HEK293 (cell line): ENCODE measurements around the gene AMZ1.

Experiments used
- CTCF ChIA-PET: fragments of 350-600 bp; formaldehyde crosslinking; extraction: SDS; loops from one replicate; lab custom pipeline; 2021; ENCODE audit warnings: antibody characterized with exemption; lab: Yijun Ruan, JAX
- POLR2A ChIA-PET: fragments of 300-600 bp; formaldehyde crosslinking; extraction: SDS; loops from one replicate; lab custom pipeline; 2020; ENCODE audit warnings: antibody characterized with exemption, inconsistent platforms; lab: Yijun Ruan, JAX
- H3K27ac ChIP-seq: fragments of 200-500 bp; sonication (Bioruptor generic); 2 replicates; pipeline ENCODE4 v1.5.1; 2014; ENCODE audit warnings: low read depth, low read length, control low read depth, inconsistent platforms; ENCODE audit errors: extremely low read depth
- H3K36me3 ChIP-seq, 2 experiments: fragments of 200-500 bp in 1 of 2; sonication (Bioruptor generic) in 1 of 2; 1 replicate in 1 of 2; 2 replicates in 1 of 2; pipeline ENCODE4 v1.5.1; 2014 to 2017; ENCODE audit warnings: inconsistent platforms in 2 of 2, low read length in 2 of 2; ENCODE audit not compliant: control insufficient read depth in 2 of 2, insufficient read depth in 1 of 2
- H3K4me1 ChIP-seq: fragments of 200-500 bp; sonication (Bioruptor generic); 2 replicates; pipeline ENCODE4 v1.5.1; 2014; ENCODE audit warnings: mild to moderate bottlenecking, low read length, inconsistent platforms; ENCODE audit not compliant: control insufficient read depth, insufficient read depth
- H3K4me3 ChIP-seq: 2 replicates; pipeline ENCODE4 v1.5.1; 2011; ENCODE audit warnings: low read depth, mild to moderate bottlenecking, control low read depth, low read length, moderate library complexity
- H3K9me3 ChIP-seq: fragments of 200-500 bp; sonication (Bioruptor generic); 2 replicates; pipeline ENCODE4 v1.5.1; 2014; ENCODE audit warnings: low read depth, low read length, inconsistent platforms; ENCODE audit not compliant: control insufficient read depth, insufficient read depth
- AEBP2 ChIP-seq: fragments of 450-650 bp; formaldehyde crosslinking; IDR thresholded peaks from 2 replicates; pipeline ENCODE4 v1.5.1; 2016; ENCODE audit warnings: missing biosample characterization, missing genetic modification characterization, borderline replicate concordance
- BCL11B ChIP-seq: fragments of 450-650 bp; formaldehyde crosslinking; IDR thresholded peaks from 2 replicates; pipeline ENCODE4 v1.5.1; 2016; ENCODE audit warnings: low read depth, missing biosample characterization, missing genetic modification characterization
- CTCF ChIP-seq: fragments of 450-650 bp; formaldehyde crosslinking; IDR thresholded peaks from 2 replicates; pipeline ENCODE4 v1.5.1; 2016; ENCODE audit warnings: missing biosample characterization, missing genetic modification characterization
- KLF1 ChIP-seq: fragments of 450-650 bp; formaldehyde crosslinking; IDR thresholded peaks from 2 replicates; pipeline ENCODE4 v1.5.1; 2016; ENCODE audit warnings: missing biosample characterization, missing genetic modification characterization
- REPIN1 ChIP-seq: fragments of 450-650 bp; formaldehyde crosslinking; IDR thresholded peaks from 2 replicates; pipeline ENCODE4 v1.5.1; 2017; ENCODE audit warnings: missing biosample characterization, missing genetic modification characterization, low read depth
- SCRT2 ChIP-seq: fragments of 450-650 bp; formaldehyde crosslinking; IDR thresholded peaks from 2 replicates; pipeline ENCODE4 v1.5.1; 2016; ENCODE audit warnings: missing biosample characterization, missing genetic modification characterization
- ZBTB11 ChIP-seq: fragments of 450-650 bp; formaldehyde crosslinking; conservative IDR thresholded peaks from 2 replicates; pipeline ENCODE4 v1.5.1; 2016; ENCODE audit warnings: low read depth, missing biosample characterization, missing genetic modification characterization
- ZNF175 ChIP-seq: fragments of 450-650 bp; formaldehyde crosslinking; IDR thresholded peaks from 2 replicates; pipeline ENCODE4 v1.5.1; 2016; ENCODE audit warnings: missing biosample characterization, missing genetic modification characterization
- ZNF223 ChIP-seq: fragments of 450-650 bp; formaldehyde crosslinking; IDR thresholded peaks from 2 replicates; pipeline ENCODE4 v1.5.1; 2016; ENCODE audit warnings: missing biosample characterization, missing genetic modification characterization
- ZNF239 ChIP-seq: fragments of 450-650 bp; formaldehyde crosslinking; IDR thresholded peaks from 2 replicates; pipeline ENCODE4 v1.5.1; 2016; ENCODE audit warnings: missing biosample characterization, missing genetic modification characterization
- ZNF248 ChIP-seq: fragments of 450-650 bp; formaldehyde crosslinking; IDR thresholded peaks from 2 replicates; pipeline ENCODE4 v1.5.1; 2017; ENCODE audit warnings: missing biosample characterization, missing genetic modification characterization
- ZNF324 ChIP-seq: fragments of 450-650 bp; formaldehyde crosslinking; IDR thresholded peaks from 2 replicates; pipeline ENCODE4 v1.5.1; 2016; ENCODE audit warnings: missing biosample characterization, missing genetic modification characterization
- ZNF362 ChIP-seq: fragments of 450-650 bp; formaldehyde crosslinking; IDR thresholded peaks from 2 replicates; pipeline ENCODE4 v1.5.1; 2016; ENCODE audit warnings: missing biosample characterization, missing genetic modification characterization
- ZNF521 ChIP-seq: fragments of 450-650 bp; formaldehyde crosslinking; IDR thresholded peaks from 2 replicates; pipeline ENCODE4 v1.5.1; 2017; ENCODE audit warnings: missing biosample characterization, mild to moderate bottlenecking, missing genetic modification characterization
- ZNF529 ChIP-seq: fragments of 450-650 bp; formaldehyde crosslinking; IDR thresholded peaks from 2 replicates; pipeline ENCODE4 v1.5.1; 2017; ENCODE audit warnings: missing genetic modification characterization, missing biosample characterization; ENCODE audit not compliant: insufficient replicate concordance
- ZNF555 ChIP-seq: fragments of 450-650 bp; formaldehyde crosslinking; conservative IDR thresholded peaks from 2 replicates; pipeline ENCODE4 v1.5.1; 2017; ENCODE audit warnings: missing biosample characterization, mild to moderate bottlenecking, missing genetic modification characterization, inconsistent platforms
- ZNF560 ChIP-seq: fragments of 450-650 bp; formaldehyde crosslinking; IDR thresholded peaks from 2 replicates; pipeline ENCODE4 v1.5.1; 2017; ENCODE audit warnings: missing biosample characterization, missing genetic modification characterization, borderline replicate concordance
- ZNF580 ChIP-seq: fragments of 450-650 bp; formaldehyde crosslinking; IDR thresholded peaks from 2 replicates; pipeline ENCODE4 v1.5.1; 2016; ENCODE audit warnings: missing biosample characterization, missing genetic modification characterization
- ZNF596 ChIP-seq: fragments of 450-650 bp; IDR thresholded peaks from 2 replicates; pipeline ENCODE4 v1.5.0; 2018; ENCODE audit warnings: missing biosample characterization, mild to moderate bottlenecking, missing genetic modification characterization, moderate library complexity
- ZNF600 ChIP-seq: fragments of 450-650 bp; formaldehyde crosslinking; IDR thresholded peaks from 2 replicates; pipeline ENCODE4 v1.5.1; 2016; ENCODE audit warnings: missing biosample characterization, missing genetic modification characterization
- ZNF645 ChIP-seq: fragments of 450-650 bp; formaldehyde crosslinking; IDR thresholded peaks from 2 replicates; pipeline ENCODE4; 2016; ENCODE audit warnings: missing biosample characterization, missing genetic modification characterization

The AMZ1 gene

GRCh38 chr7:2758673-2759616 is 70.9 kb downstream of the AMZ1 start (continued):
- TF ChIP-seq CTCF (tag by site-specific recombination), result no peak
- no peak for TF ChIP-seq ZNF521
- 0 out of 2 replicates have a peak, but pooled peaks have one; percentile 43 for TF ChIP-seq ZNF223 (tag by site-specific recombination)
- TF ChIP-seq ZNF324 (tag by site-specific recombination), result no peak
- TF ChIP-seq ZNF596, result no peak
- no peak for TF ChIP-seq ZNF248 (tag by site-specific recombination)
- TF ChIP-seq ZNF560 (tag by site-specific recombination), result peak; percentile 86; the same call in 1 of the 2 replicates
- peak; percentile 85 for TF ChIP-seq ZNF555 (tag by site-specific recombination)
- TF ChIP-seq KLF1, result no peak
- no peak for TF ChIP-seq ZNF580 (tag by site-specific recombination)

GRCh38 chr7:2759736-2760097 is 71.7 kb downstream of the AMZ1 start:
- ChIA-PET POLR2A (no interaction called here), CTCF (interaction anchor here (0.5 to 1.1 kb wide), 2 partner anchors 8 to 18 kb away, joined by 4 read pairs; no protein-coding TSS in a partner anchor)
- no peak overlapping the region for H3K27ac ChIP-seq
- TF ChIP-seq ZNF600 (tag by site-specific recombination), result no peak
- no peak for TF ChIP-seq ZBTB11
- no peak for TF ChIP-seq ZNF175 (tag by site-specific recombination)
- no peak for TF ChIP-seq BCL11B (tag by site-specific recombination)
- no peak for TF ChIP-seq ZNF362
- no peak for TF ChIP-seq SCRT2 (tag by site-specific recombination)
- no peak for TF ChIP-seq ZNF529 (tag by site-specific recombination)
- no peak for TF ChIP-seq ZNF239 (tag by site-specific recombination)
- TF ChIP-seq AEBP2, result no peak
- TF ChIP-seq REPIN1 (tag by site-specific recombination), result no peak
- no peak for TF ChIP-seq ZNF645 (tag by site-specific recombination)
- peaks cover 6% of the 10 kb centered on the region for H3K4me1 ChIP-seq
- H3K4me3 ChIP-seq, result no peak overlapping the region
- no peaks in the 10 kb centered on the region for H3K36me3 ChIP-seq
- no peaks in the 10 kb centered on the region for H3K9me3 ChIP-seq
